HEK293T (cell line): ENCODE data around the gene GFRA4.

ENCODE experiments used
- CTCF ChIA-PET: fragments of 350-600 bp; formaldehyde crosslinking; extraction: SDS; loops from one replicate; lab custom pipeline; 2021; ENCODE audit warnings: antibody characterized with exemption, inconsistent platforms; lab: Yijun Ruan, JAX
- POLR2A ChIA-PET: fragments of 350-600 bp; formaldehyde crosslinking; extraction: SDS; loops from one replicate; lab custom pipeline; 2020; ENCODE audit warnings: antibody characterized with exemption, inconsistent platforms; lab: Yijun Ruan, JAX
- DNase-seq: peaks from one replicate; pipeline ENCODE4 v3.0.0; 2012; ENCODE audit warnings: mixed read lengths; ENCODE audit errors: extremely low spot score
- ARNT ChIP-seq: fragments of 450-650 bp; IDR thresholded peaks from 2 replicates; pipeline ENCODE4 v1.6.1; 2017; ENCODE audit warnings: mild to moderate bottlenecking
- BHLHE40 ChIP-seq: fragments of 450-650 bp; IDR thresholded peaks from 2 replicates; pipeline ENCODE4 v1.6.1; 2016; ENCODE audit warnings: mild to moderate bottlenecking, moderate library complexity, borderline replicate concordance
- CTBP1 ChIP-seq: fragments of 450-650 bp; IDR thresholded peaks from 2 replicates; pipeline ENCODE4 v1.6.1; 2016; ENCODE audit warnings: borderline replicate concordance
- ELF4 ChIP-seq: fragments of 450-650 bp; IDR thresholded peaks from 2 replicates; pipeline ENCODE4 v1.6.1; 2017; ENCODE audit warnings: antibody characterized with exemption
- FOXA1 ChIP-seq: fragments of 450-650 bp; IDR thresholded peaks from 2 replicates; pipeline ENCODE4 v1.6.1; 2016; ENCODE audit warnings: mild to moderate bottlenecking
- FOXK2 ChIP-seq: fragments of 450-650 bp; IDR thresholded peaks from 2 replicates; pipeline ENCODE4 v1.6.1; 2016; ENCODE audit warnings: mild to moderate bottlenecking
- FOXM1 ChIP-seq: fragments of 450-650 bp; IDR thresholded peaks from 2 replicates; pipeline ENCODE4 v1.6.1; 2017; ENCODE audit warnings: mild to moderate bottlenecking, borderline replicate concordance
- HDGF ChIP-seq: fragments of 450-650 bp; IDR thresholded peaks from 2 replicates; pipeline ENCODE4 v1.6.1; 2017; ENCODE audit warnings: antibody characterized with exemption, borderline replicate concordance
- L3MBTL2 ChIP-seq: fragments of 450-650 bp; conservative IDR thresholded peaks from 2 replicates; pipeline ENCODE4 v1.6.1; 2016; ENCODE audit warnings: mild to moderate bottlenecking
- LEF1 ChIP-seq: fragments of 450-650 bp; IDR thresholded peaks from 2 replicates; pipeline ENCODE4 v1.6.1; 2017; ENCODE audit warnings: mild to moderate bottlenecking, borderline replicate concordance
- NFRKB ChIP-seq: fragments of 450-650 bp; IDR thresholded peaks from 2 replicates; pipeline ENCODE4 v1.6.1; 2016; ENCODE audit warnings: mild to moderate bottlenecking, moderate library complexity
- SP1 ChIP-seq: fragments of 450-650 bp; IDR thresholded peaks from 2 replicates; pipeline ENCODE4 v1.6.1; 2017
- SUZ12 ChIP-seq: fragments of 450-650 bp; IDR thresholded peaks from 2 replicates; pipeline ENCODE4 v1.6.1; 2016; ENCODE audit warnings: mild to moderate bottlenecking
- TARDBP ChIP-seq: fragments of 450-650 bp; IDR thresholded peaks from 2 replicates; pipeline ENCODE4 v1.6.1; 2016
- ZNF384 ChIP-seq: fragments of 450-650 bp; IDR thresholded peaks from 2 replicates; pipeline ENCODE4 v1.6.1; 2016
- TF ChIP-seq, protein P1 (sequence below): fragments of 450-650 bp; IDR thresholded peaks from 2 replicates; pipeline ENCODE4 v1.6.1; 2016

The GFRA4 gene

DNA sequence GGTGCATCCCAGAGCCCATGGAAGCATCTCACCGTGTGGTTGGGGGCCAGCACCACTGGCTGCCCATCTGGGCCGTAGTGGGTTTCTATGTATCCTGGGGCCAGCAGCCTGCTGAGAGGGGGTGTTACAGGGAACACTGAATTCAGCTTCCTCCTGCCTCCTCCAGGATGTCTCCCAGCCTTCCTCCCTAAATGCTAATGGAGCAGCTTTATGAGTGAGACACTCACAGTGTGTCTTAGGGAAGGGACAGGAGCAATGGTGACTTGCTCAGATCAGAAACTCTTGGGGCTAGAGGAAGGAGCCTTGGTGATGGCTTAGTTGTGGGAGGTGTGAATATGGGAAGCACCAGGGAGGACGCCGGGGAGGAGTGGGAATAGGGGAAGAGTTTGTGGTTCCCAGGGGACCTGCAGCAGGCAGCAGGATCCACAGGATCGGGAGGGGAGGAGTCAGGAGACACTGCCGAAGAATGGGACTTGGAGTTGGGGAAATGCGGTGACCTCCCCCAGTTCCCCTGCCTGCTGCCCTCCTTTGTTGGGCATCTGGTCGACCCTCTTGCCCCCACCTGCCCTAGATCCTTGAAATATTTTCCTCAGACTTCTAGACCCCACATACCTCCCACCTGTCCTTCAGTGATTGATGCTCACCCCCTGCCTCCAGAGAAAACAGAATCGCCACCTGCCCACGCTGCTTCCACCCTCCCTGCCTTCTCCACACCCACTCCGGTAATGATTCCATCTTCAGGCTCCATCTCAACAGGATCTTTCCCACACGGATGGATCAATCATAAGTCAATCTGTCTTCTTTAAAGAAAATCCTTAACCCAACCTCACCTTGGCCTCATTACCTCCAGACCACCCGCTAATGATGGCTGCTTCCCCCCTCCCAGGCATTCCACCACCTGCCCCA, 12.0 kb upstream of the GFRA4 start:
- POLR2A ChIA-PET: interaction anchor here (1.1 kb wide), 1 partner anchor 33 kb away, joined by 3 read pairs; no protein-coding TSS in a partner anchor
- CTCF ChIA-PET: interaction anchor here (0.6 to 3.5 kb wide), 3 partner anchors 36 to 383 kb away, joined by 3 to 28 read pairs (median 3); no protein-coding TSS in a partner anchor
- DNase-seq: no peak

GRCh38 chr20:3674447-3674846, 11.2 kb upstream of the GFRA4 start:
- ChIA-PET CTCF (interaction anchor here (0.6 to 1.4 kb wide), 2 partner anchors 111 to 383 kb away, joined by 3 read pairs; no protein-coding TSS in a partner anchor), POLR2A (interaction anchor here (1.1 kb wide), 1 partner anchor 33 kb away, joined by 3 read pairs; no protein-coding TSS in a partner anchor)
- TF ChIP-seq CTBP1: no peak
- TF ChIP-seq FOXK2: no peak
- TF ChIP-seq LEF1: no peak
- no peak for TF ChIP-seq L3MBTL2
- no peak for TF ChIP-seq TARDBP
- no peak for TF ChIP-seq BHLHE40
- no peak for TF ChIP-seq HDGF
- TF ChIP-seq SP1: no peak
- TF ChIP-seq ARNT: no peak
- TF ChIP-seq NFRKB: no peak
- no peak for TF ChIP-seq SUZ12
- TF ChIP-seq ZNF384: no peak
- TF ChIP-seq FOXA1: no peak
- no peak for TF ChIP-seq ELF4
- DNase-seq: no peak

More for the DNA sequence above, 12.0 kb upstream of the GFRA4 start:
- TF ChIP-seq ELF4 (no peak), HDGF (no peak), FOXA1 (no peak), LEF1 (no peak), ZNF384 (no peak), SUZ12 (no peak), FOXM1 (no peak), NFRKB (no peak), SP1 (no peak), BHLHE40 (no peak), CTBP1 (no peak), L3MBTL2 (no peak), ARNT (no peak), FOXK2 (no peak)
- TF ChIP-seq, protein P1, sequence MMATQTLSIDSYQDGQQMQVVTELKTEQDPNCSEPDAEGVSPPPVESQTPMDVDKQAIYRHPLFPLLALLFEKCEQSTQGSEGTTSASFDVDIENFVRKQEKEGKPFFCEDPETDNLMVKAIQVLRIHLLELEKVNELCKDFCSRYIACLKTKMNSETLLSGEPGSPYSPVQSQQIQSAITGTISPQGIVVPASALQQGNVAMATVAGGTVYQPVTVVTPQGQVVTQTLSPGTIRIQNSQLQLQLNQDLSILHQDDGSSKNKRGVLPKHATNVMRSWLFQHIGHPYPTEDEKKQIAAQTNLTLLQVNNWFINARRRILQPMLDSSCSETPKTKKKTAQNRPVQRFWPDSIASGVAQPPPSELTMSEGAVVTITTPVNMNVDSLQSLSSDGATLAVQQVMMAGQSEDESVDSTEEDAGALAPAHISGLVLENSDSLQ: no peak

- POLR2A ChIA-PET: no interaction called here
- TF ChIP-seq ELF4 (no peak), LEF1 (no peak), BHLHE40 (no peak), SP1 (no peak), SUZ12 (no peak), FOXK2 (no peak), CTBP1 (no peak), ARNT (no peak), HDGF (no peak), ZNF384 (no peak), FOXM1 (no peak), L3MBTL2 (no peak), NFRKB (no peak)
- TF ChIP-seq, protein P1: no peak
- CTCF ChIA-PET: interaction anchor here (1.4 kb wide), 1 partner anchor 110 kb away, joined by 3 read pairs; no protein-coding TSS in a partner anchor
- no peak for DNase-seq
These were observed 10.2 kb upstream of the GFRA4 start for GRCh38 chr20:3673221-3674070.

- no peak for DNase-seq
- POLR2A ChIA-PET: no interaction called here
These were observed 9.5 kb upstream of the GFRA4 start for GRCh38 chr20:3672547-3673171.

DNA sequence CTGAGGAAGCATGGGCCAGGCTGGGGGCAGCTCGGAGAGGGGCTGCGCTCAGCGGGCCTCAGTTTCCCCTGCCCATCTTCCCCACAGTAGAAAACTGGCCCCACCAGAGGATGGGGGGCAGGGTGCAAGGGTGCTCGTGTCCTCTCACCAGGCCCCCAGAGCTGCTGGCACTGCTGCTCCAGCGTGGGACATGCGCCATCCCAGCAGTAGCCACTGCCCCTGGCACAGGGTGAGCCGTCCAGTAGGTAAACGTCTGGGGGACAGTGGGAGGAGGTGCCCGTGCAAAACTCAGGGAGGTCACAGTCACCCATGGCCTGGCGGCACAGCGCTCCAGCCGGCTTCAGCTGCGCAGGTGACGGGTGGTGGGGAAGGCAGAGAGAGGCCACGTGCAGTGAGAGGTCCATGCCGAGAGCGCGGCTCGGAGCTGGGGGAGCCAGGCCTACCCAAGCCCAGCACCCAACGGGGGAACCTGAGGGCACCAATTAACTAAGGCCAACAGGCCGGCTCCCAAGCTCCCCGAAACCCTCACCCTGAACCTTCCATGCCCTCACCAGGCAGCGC, 8.9 kb upstream of the GFRA4 start:
- TF ChIP-seq FOXK2 (no peak), ELF4 (no peak), ZNF384 (no peak), L3MBTL2 (no peak), SP1 (no peak), SUZ12 (no peak), ARNT (no peak), FOXA1 (no peak), NFRKB (no peak), TARDBP (no peak), LEF1 (no peak), CTBP1 (no peak), HDGF (no peak), FOXM1 (no peak), BHLHE40 (no peak)
- TF ChIP-seq, protein P1: no peak
- ChIA-PET POLR2A (no interaction called here), CTCF (no interaction called here)
- no peak for DNase-seq

More at GRCh38 chr20:3672547-3673171, 9.5 kb upstream of the GFRA4 start:
- no peak for TF ChIP-seq SP1
- TF ChIP-seq, protein P1: no peak
- TF ChIP-seq FOXM1: no peak
- no peak for TF ChIP-seq FOXA1
- no peak for TF ChIP-seq NFRKB
- no peak for TF ChIP-seq ARNT
- CTCF ChIA-PET: no interaction called here
